OCI-LY7 (cell line): ENCODE results near the gene EVI5.

Source experiments
- EZH2phosphoT487 ChIP-seq: fragments of 200-600 bp; sonication (generic); IDR thresholded peaks from 2 replicates; pipeline ENCODE4 v1.6.1; 2018; ENCODE audit warnings: low read depth, borderline replicate concordance, mild to moderate bottlenecking, mixed run types, antibody characterized with exemption, low read length, moderate library complexity, mixed read lengths
- TF ChIP-seq, protein P1 (sequence below): fragments of 200-600 bp; sonication (generic); conservative IDR thresholded peaks from 2 replicates; pipeline ENCODE4 v1.5.1; 2014; ENCODE audit warnings: mild to moderate bottlenecking, antibody characterized with exemption, low read length, moderate library complexity, mixed read lengths

DNA sequence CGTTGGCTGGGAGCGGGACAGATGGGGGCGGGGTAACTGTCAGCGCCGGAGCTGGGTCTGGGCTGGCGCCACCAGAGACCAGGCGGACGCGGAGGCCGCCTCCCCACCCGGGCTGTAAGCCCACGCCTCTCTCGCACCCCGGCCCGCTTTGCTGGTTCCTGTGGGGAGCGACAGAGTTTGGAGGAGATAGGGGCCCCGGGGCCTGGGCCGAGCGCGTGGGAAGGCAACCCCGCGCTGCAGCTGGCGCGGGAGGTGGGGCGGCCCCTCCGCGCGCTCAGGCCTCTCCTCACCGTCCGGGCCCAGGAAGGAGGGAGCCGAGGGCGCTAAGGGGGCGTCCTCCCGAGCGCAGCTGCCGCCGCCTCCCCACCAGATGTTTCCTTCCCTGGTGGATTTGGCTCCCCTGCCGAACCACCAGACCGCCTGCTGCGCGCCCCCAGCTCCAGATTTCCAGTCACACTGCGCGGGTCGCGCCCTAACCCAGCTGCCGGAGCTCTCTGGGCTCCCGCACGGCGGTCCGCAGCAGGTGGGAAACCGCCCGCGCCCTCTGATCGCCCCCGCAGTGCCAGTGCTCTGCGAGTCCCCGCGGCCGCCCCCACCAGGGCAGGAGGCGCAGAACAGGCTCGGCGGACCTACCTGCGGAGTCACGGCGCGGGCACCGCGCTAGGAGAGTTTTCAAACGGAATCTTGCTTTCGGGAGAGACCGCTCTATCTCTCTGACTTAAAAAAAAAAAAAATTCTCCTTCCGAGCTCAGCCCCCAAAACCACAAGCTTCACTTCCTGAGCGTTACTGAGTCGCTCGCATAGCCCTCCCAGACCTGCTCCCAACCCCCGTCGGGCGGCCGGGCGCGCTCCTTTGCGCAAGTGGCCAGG is 299.3 kb downstream of the EVI5 start:
- TF ChIP-seq, protein P1, sequence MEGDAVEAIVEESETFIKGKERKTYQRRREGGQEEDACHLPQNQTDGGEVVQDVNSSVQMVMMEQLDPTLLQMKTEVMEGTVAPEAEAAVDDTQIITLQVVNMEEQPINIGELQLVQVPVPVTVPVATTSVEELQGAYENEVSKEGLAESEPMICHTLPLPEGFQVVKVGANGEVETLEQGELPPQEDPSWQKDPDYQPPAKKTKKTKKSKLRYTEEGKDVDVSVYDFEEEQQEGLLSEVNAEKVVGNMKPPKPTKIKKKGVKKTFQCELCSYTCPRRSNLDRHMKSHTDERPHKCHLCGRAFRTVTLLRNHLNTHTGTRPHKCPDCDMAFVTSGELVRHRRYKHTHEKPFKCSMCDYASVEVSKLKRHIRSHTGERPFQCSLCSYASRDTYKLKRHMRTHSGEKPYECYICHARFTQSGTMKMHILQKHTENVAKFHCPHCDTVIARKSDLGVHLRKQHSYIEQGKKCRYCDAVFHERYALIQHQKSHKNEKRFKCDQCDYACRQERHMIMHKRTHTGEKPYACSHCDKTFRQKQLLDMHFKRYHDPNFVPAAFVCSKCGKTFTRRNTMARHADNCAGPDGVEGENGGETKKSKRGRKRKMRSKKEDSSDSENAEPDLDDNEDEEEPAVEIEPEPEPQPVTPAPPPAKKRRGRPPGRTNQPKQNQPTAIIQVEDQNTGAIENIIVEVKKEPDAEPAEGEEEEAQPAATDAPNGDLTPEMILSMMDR = peak; percentile 61
- 0 out of 2 replicates have a peak, but pooled peaks have one; percentile 78 for TF ChIP-seq EZH2phosphoT487
